Measurements from ENCODE around the gene TAS1R3. TPM values are rescaled to one million over a fixed set of nuclear protein-coding genes. Genes with fewer than 3 reads are reported as not detected.

The TAS1R3 gene
- total and polyA plus RNA-seq, 3 donors from 2014 or later, result 0.66 to 1.5 (median 1.5) TPM

- WGBS, 2 donors, result 78 to 88% methylated on average over 3 of the region's 3 CpGs
- no peak overlapping the region for H3K27ac ChIP-seq
- H3K4me3 ChIP-seq, result no peak overlapping the region
- TF ChIP-seq CTCF (IDR thresholded peaks at IDR 0.05), result no peak
- TF ChIP-seq POLR2A (IDR thresholded peaks at IDR 0.05), result no peak
- intact Hi-C loops (cut with DNase I; ENCODE audit: low total_unique reads), result no loop called here
- H3K36me3 ChIP-seq (ENCODE audit: low read depth, missing control alignments), result no peaks in the 10 kb centered on the region
- no peaks in the 10 kb centered on the region for H3K27me3 ChIP-seq
- DNase-seq, result no peak
- peaks cover 29% of the 10 kb centered on the region for H3K4me1 ChIP-seq
- H3K9me3 ChIP-seq, result no peaks in the 10 kb centered on the region
Measured at GRCh38 chr1:1310109-1310385, 21.0 kb upstream of the TAS1R3 start.

GRCh38 chr1:1310476-1311053 lies 20.5 kb upstream of the TAS1R3 start:
- Histone ChIP-seq H3K4me1 (peaks cover 24% of the 10 kb centered on the region), H3K27ac (no peak overlapping the region), H3K36me3 (ENCODE audit: low read depth, missing control alignments) (no peaks in the 10 kb centered on the region), H3K9me3 (no peaks in the 10 kb centered on the region), H3K27me3 (no peaks in the 10 kb centered on the region), H3K4me3 (no peak overlapping the region)
- 73 to 91% methylated on average over 10 to 21 of the region's 21 CpGs for WGBS, 2 donors
- intact Hi-C loops (cut with DNase I; ENCODE audit: low total_unique reads), result no loop called here
- no peak for TF ChIP-seq CTCF (IDR thresholded peaks at IDR 0.05)
- no peak for TF ChIP-seq POLR2A (IDR thresholded peaks at IDR 0.05)
- DNase-seq, result no peak

GRCh38 chr1:1311107-1312104 lies 19.7 kb upstream of the TAS1R3 start:
- WGBS, 2 donors, result 84 to 85% methylated on average over 7 to 20 of the region's 22 CpGs
- no peak for TF ChIP-seq POLR2A (IDR thresholded peaks at IDR 0.05)
- TF ChIP-seq CTCF (IDR thresholded peaks at IDR 0.05), result no peak
- H3K27me3 ChIP-seq, result no peaks in the 10 kb centered on the region
- no peak overlapping the region for H3K27ac ChIP-seq
- no peaks in the 10 kb centered on the region for H3K9me3 ChIP-seq
- peaks cover 15% of the 10 kb centered on the region for H3K4me1 ChIP-seq
- no peak overlapping the region for H3K4me3 ChIP-seq
- intact Hi-C loops (cut with DNase I; ENCODE audit: low total_unique reads), result no loop called here
- no peaks in the 10 kb centered on the region for H3K36me3 ChIP-seq (ENCODE audit: low read depth, missing control alignments)
- DNase-seq, result no peak

- intact Hi-C loops (cut with DNase I; ENCODE audit: low total_unique reads), result no loop called here
- Histone ChIP-seq H3K4me1 (peaks cover 7% of the 10 kb centered on the region), H3K9me3 (no peaks in the 10 kb centered on the region), H3K27me3 (no peaks in the 10 kb centered on the region), H3K4me3 (no peak overlapping the region), H3K27ac (no peak overlapping the region), H3K36me3 (ENCODE audit: low read depth, missing control alignments) (no peaks in the 10 kb centered on the region)
- WGBS, 2 donors, result 89 to 91% methylated on average over 23 to 49 of the region's 49 CpGs
- no peak for DNase-seq
- TF ChIP-seq POLR2A (IDR thresholded peaks at IDR 0.05), result no peak
- no peak for TF ChIP-seq CTCF (IDR thresholded peaks at IDR 0.05)
Measured at GRCh38 chr1:1312450-1313314, 18.4 kb upstream of the TAS1R3 start.

Data from testis (tissue), 3 donors.